Activated CD8-positive, alpha-beta memory T cell treated with anti-CD3 and anti-CD28 coated beads, Interleukin-2, amount 50 U/mL, for 1 hour (primary cell): ENCODE results near the gene PPP1R11.

ENCODE experiments used
- DNase-seq: peaks from one replicate; pipeline ENCODE4 v3.0.0-alpha.2; 2020; ENCODE audit errors: extremely low read depth

PPP1R11 gene

DNA sequence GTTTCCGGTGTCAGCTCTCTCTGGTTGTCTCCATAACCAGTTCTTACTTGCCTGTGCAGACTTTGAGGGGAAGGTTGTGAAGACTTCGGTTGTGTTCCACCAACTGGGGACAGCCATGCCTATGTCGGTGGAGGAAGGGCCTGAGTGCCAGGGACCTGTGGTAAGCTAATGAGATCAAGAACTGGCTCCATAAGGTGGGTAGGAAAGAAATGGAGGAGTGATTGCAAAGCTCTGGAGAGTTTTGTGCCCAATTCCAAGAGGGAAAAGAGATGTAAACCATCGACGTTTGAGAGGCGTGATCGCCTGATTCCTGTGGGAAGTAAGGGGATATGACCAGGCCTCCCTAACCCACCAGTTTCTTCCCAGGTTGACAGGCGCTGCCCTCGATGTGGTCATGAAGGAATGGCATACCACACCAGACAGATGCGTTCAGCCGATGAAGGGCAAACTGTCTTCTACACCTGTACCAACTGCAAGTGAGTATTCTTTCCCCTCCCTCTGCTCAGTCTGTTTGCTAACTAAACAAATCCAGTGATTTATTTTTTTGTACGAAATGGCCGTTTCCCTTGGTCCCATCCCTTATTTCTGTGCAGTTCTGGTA, 5.0 kb upstream of the PPP1R11 start:
- no peak for DNase-seq

DNA sequence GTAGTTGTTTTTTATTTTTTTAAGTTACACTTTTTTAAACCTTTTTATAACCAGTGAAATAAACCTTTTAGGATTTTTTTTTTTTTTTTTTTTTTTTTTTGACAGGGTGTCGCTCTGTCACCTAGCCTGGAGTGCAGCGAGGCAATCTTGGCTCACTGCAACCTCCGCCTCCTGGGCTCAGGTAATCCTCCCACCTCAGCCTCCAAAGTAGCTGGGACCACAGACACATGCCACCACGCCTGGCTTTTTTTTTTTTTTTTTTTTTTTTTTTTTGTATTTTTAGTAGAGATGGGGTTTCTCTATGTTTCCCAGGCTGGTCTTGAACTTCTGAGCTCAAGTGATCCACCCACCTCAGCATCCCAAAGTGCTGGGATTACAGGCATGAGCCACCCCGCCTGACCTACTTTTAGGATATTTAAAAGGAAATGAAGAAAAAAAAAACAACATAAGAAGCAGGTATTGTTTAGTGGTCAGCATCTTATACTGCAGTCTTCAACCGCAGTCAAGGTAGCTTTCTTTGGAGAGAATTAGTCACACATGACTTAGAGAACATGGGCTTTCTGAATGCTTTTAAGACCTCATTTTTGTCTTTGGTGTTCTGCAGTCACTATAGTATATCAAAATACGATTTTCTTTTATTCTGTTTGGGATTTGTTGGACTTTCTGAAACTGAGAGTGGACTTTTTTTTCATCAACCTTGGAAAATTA, 4.4 kb upstream of the PPP1R11 start:
- DNase-seq = no peak

DNA sequence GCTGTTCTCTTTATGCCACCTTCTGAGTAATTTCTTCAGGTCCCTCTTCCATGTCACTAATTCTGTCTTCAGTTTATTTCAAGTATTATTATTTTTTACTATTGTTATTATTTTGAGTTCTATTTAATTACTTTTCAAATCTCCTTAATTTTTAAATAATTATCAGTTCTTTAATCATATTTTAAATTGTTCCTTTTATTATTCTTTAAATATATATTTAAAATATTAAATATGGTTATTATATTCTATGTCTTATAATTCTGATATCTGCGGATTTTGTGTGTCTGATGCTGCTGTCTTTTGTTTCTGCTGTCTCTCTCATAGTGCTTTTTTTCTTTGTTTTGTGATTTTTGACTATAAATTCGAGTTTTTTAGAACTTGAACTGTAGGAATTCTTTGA, 3.7 kb upstream of the PPP1R11 start:
- no peak for DNase-seq

DNA sequence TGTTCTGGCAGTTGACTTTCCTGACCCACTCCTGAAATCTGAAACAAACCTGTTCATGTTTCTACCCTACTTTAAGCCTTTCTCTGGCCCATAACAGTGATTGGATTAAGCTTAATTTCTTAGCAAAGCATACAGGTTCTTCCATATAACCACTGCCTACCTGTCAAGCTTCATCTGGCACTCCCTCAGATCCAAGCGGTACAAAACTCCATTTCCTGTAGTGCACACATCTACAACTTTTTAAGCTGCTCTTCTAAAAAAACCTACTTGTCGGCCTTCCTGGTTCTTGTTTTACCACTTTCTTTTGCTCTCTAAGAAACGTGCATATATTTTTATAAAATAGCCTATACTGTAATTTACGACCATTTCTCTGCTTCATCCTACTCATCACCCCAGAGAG, 916 bp upstream of the PPP1R11 start:
- no peak for DNase-seq

DNA sequence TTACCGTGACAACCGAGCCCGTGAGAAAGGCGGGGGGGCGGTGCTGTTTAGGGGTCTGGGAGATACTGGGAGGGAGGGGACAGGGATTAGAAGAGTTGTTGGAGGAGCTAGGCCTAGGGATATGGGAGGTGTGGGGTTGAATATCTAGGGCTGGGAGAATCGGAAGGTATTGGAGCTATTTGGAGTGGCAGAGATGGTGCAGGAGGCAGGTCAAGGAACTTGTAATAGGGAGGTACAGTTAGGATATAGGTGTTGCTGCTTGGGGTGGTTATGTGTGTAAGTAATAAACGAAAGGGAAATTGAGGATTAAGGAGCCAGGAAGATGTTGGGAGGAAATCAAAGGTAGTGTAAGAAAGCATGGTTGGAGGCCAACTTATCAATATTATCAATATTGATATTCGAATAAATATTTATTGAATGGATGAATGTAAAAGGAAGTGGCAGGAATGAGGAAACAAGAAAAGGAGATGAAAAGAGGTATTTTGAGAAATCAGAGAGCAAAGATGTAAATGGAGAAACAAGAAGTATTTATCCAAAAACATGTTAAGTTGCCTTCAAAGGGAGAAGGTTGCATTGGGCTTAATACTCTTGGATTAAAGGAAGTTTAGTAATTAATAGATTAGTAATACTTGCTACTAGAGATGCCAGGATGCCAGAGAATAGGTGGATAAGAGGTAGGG, 602 bp downstream of the PPP1R11 start:
- no peak for DNase-seq

DNA sequence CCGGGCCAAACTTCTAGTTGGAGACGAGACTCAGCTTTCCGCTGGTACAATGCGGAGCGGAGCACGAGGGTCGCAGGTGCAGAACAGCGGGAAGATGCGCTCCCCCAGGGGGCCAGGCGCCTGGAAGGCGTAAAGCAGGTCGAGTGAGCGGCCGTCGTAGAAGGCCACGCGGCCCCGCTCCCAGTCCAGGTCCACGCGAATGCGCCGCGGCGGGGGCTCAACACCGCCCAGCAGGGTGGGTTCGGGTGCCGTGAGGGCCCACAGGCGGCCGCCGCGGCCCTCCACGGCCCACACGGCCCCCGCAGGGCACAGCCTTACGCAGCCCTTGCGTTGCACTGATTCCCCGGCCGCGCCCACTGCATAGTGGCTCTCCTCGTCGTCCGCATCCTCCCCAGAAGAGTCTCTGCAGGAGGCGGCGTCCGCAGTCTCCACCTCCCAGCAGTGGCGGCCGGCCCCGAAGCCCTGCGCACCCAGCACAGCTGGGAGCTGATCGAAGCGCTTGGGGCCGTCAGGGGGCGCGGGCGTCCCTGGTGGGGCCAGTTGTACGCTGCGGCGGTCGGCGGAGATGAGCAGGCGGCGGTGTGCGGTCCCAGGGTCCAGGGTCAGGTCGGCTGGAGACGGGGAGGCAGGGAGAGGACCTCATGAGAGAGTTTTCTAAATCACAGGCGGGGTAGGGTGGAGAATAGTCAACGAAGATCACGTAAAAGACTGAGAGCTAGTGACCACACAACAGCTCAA, 4.3 kb downstream of the PPP1R11 start:
- DNase-seq = no peak

DNA sequence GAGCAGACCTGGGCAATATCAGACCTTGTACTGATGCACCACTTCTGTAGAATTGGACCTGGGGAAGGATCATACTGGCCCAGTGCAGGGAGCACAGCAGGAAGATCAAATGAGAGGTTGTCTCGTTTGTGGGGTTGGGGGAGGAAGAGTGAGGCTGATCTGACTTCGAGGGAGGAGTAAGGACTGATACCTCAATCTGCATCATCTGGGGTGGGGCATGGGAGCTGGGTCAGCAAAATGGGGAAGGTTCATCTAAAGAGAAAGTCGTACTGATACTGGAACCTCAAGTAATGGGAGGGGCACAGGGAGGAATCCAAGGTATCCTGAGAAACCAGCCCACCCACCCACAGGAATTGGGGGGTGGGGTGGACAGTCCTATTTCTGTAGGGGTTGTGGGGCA, 4.9 kb downstream of the PPP1R11 start:
- DNase-seq = no peak

DNA sequence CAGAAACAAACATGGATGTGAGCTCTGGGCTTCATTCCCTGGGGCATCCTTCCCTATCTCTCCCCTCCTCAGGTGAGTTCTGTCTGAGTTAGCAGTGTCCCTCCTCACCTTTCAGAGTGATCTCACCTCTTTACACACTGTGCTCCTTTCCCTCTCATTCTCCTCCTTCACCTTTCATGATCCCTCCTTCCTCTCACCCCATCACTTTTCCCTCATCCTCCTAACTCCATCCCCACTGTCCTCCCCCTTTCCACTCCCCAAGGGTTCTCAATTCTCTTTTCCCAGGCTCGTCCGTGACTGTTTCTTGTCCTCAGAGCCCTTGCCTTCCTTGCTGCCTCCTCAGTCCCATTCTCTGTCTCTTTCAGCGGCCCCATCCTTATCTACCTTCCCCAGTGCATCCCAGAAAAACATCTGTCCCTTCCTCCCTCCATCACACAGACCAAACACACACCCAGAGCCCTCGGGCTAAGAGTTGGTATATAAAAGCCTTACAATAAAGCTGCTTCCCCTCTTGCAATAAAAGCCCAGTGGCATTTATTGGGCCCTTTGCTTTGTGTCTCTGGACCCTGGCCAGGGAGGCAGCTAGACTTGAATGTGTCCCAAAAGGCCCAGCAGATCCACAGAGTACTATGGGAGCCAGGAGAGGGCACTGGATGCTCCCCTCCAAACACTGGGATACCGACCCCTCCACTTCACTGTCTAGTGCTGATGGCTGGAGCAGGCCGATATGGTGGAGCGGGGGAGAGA, 6.7 kb downstream of the PPP1R11 start:
- no peak for DNase-seq

DNA sequence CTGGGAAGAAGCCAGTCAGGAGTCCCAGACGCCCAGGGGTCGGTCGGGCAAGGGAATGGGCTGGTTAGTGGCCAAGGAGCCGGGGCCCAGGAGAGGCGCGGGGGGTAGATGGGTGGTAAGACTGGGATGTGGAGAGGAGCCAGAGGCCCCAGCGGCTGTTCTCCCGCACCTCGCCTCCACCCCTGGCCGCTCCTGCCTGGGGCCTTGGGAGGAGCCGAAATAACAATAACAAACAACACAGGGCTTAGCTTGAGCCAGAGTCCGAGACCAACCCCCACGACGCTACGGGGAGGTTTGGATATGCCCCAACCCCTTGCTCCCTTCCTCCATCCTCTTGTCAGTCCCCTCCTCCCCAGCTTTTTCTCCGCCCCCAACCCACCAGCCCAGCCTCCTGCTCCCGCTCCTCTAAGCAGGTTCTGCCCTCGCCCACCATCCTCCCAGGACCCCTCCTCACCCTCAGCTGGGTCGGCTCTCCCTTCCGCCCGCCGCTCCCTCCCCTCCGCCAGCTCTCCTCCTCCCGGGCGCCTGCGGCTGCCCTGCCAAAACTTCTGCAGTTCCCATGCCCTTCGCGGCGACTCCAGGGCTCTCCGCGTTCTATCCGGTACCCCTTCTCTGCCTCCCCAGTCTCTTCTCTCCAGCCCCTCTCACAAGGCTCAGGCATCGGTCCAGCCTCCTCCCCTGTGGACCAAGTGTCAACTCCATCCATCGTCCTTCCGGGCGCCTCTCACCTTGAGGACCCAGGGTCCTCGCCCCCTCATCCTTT, 7.5 kb downstream of the PPP1R11 start:
- no peak for DNase-seq

DNA sequence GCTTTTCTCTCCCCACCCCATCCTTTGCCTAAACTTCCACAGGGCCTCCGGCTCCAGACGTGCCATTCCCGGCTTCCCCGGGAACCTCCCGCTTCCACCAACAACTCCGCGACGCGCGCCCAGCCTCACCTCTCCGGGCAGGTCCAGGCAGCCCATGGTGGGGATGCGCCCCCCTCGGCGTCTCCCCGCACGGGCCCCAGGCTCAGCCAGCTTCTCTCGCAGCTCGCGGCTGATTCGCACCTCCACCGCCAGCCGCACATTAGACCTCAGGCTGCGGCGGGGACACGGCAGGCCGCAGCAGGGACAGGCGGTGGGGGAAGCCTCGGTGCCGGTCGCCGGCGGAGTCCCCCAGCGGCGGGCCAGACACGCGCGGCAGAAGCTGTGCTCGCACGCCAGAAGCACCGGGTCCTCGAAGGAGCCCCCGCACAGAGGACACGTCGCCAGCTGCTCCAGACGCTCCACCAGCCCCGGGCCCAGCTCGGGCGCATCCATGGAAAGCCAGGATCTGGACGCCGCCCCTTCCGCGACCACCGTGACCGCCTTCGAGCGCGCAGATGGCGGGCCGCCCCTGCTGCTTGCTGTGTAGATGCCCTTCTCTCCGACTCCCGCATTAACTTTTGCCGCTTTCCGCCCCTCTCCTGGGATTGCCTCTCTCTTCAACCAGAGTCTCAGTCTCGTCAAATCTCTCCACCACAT, 8.2 kb downstream of the PPP1R11 start, which contains the start of gene RNF39:
TSS of gene RNF39 (minus strand) at position 676 of the 696 bp plus-strand sequence. CDS start at position 492, 184 bp downstream.
- no peak for DNase-seq

DNA sequence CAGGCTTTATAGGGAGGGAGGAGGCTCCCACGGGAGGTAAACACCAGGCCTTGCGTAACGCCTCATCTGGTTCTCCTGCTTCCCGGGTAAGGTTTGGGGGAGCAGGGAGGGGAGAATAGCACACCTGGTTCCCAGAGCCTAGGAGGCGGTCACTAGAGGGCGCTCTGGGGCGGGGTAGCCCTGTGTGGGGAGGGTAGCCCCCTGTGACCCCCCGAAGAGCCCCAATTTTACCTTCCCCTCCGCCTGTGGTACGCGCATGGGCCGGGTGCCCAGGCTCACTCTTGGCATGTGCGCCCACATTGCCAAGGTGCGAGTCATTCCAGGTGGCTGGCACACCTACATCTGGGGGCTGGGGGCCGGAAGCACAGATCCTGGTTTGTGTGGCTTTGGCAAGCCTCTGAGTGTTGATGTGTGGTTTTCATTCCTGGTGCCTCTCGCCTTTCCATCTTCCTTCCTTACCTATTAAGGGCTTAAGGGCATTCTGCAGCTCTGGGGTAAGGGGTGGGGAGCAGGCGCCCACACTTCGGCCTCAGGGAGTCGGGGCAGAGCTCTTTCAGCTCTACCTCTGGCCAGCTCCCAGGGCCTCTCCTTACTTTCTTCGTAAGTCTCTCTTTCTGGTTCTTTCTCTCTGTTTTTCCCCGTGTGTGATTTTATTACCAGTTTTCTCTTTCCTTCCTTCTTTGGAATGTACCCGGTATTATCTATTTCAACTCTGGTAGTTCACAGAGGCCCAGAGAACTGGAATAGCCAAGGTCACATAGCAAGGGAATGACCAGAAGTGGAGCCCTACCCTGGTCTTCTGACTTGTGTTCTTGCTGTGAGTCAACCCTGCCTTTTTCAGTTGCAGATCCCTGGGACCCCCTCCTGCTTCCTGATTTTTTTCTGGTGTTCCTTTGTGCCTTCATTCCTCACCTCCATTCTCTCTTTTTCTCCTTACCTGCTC, 9.1 kb downstream of the PPP1R11 start:
- no peak for DNase-seq

DNA sequence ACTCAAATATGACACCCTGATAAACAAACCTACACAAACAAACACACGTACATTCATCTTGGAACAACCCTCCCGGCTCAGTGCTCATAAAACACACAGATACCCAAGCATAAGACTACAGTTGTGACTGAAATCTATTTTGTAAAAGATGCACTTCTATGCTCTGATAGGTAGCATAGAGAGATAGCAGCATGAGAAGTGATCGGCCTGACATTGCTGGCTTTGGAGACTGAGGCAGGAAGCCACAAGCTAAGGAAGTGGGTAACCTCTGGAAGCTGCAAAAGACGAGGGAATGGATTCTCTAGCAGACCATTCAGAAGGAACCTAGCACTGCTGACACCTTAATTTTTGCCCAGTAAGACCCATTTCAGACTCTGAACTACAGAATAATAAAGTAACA, 10.2 kb downstream of the PPP1R11 start:
- DNase-seq = no peak

DNA sequence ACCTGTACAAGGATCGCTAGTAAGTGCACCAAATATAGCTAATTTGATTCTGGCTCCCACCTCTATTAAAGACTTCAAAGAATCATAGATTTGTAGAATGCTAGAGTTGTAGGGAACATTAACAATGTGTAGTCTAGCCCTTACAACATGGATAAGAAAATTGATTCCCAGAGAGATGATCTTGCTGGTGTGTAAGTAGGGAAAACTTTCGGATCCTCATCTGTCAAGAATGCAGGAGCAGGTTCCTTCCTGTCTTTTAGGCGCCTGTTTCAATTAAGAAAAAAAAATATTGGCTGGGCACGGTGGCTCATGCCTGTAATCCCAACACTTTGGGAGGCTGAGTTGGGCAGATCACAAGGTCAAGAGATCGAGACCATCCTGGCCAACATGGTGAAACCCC, 20.9 kb downstream of the PPP1R11 start:
- DNase-seq = no peak

DNA sequence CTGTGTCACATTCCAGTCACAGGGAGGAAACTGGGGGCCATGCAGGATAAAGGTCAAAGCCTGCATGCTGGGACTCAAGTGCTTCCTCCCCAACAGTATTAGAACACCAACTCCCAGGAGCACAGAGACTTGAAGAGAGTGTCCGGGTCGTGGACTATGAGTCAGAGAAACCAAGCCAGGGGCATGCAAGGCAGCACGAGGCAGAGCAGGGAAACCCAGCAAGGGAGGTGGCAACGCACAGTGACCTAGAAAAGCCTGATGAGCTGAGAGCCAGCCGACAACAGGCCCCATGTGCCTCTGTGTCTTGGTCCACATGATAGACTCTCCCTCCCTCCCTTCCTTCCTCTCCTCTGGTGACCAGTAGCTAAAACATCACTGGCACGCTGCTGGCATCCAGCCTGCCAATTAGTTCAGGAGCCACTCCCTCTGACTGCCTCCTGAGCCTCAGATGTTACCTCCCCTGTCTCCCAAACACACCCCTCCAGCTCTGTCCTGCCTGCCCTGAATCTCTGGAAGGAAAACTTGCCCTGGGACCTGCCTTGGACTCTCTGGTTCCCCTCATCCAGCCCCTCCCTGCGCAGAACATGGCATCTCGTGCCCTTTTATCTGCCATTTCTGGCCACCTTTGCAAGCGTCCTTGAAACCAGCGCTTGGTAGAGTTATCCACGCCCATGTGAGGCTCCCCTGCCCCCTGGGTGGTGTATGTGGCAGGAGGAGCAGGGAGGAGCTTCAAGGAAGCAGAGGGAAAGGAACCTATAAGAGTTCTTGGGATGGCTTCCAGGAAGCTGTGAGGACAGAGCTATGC, 24.8 kb downstream of the PPP1R11 start:
- DNase-seq = no peak

DNA sequence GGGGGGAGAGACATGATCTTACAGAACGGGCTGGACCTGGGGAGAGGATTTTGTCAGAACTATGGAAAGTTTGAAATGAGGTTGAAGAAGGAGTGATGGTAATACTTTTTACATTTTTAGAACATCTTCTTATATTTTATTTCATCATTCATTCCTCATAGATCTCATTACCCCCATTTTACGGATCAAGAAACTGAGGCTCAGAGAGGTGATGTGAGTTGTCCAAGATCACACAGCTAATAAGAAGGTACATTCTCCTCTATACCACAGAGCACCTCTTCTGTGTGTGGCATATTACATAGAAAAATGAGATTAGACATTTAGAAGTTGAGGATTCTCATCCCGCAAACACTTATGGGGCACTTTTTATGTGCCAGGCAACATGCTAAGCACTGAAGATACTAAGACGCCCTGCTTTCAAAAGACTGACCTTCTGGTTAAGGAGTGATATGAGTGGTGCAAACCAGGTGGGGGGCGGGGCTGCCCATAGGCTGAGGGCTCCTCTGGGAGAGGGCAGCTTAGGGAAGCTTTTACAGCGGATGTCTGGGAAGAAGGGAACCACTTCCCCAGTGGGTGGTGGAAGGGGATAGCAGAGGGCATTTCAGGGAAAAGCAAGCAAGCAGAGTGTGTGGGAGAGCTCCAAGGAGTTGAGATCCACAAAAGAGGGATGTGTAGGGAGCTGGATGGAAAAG, 26.0 kb downstream of the PPP1R11 start:
- no peak for DNase-seq

DNA sequence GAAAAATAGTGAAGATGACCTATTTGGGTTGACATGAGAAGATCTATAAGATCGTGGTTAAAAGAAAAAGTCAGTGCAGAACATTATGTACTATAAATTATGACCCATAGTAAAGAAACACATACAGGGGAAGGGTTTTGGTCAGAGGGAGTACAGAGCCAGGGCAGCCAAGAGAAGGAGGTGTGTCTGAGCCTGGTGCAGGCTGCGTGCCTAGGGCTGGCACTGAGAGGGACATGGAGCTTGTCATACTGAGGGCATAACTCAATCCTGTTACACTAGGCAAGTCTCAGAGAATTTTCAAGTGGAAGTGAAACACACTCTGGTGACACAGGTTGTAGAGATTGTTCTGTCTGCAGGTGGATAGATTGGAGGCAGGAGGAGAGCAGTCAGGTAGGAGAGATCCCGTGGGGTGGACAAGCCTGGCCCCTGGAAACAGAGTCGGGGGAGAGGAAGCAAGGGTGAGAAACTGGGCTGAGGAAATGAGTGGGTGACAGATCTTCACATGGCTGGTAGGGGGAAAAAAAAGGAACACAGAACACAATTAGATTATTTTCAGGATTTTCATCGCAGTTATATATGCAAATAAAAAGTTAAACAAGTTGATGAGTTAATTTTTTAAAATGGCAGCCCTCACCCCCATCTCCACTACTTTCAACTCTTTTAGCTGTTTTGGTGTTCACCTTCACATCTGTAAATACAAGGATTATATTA, 27.1 kb downstream of the PPP1R11 start:
- no peak for DNase-seq

DNA sequence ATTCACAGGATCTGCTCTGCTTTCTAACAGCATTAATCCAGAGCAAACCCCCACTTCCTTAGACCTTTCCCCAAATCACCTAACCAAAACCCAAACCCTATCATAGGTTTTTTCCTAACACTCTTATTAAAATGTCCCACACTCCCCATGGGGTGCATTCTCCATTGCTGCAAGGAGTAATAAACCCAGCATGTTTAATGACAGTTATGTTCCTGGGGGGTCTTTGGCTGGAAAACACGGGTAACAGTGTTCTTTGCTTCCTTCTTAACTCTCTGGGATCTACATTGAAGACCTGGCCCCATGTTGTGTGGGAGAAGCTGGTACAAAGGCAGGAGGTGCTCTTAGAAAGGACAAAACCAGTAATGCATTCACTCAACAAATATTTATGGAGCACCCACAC, 29.8 kb downstream of the PPP1R11 start:
- no peak for DNase-seq
